Stimulated activated CD4-positive, alpha-beta T cell treated with anti-CD3 and anti-CD28 coated beads, Interleukin-15, amount 100 ng/mL, for 24 hours (primary cell): Measurements from ENCODE around the gene TCAIM.
"Not testable (repeated sequence)": the region's sequence is repeated elsewhere in the genome, so short reads cannot be mapped to it uniquely, and the experiment has no call there.

Source experiments
- DNase-seq: peaks from one replicate; pipeline ENCODE4 v3.0.0-alpha.2; 2020

TCAIM gene

GRCh38 chr3:44346590-44346989 is 8.0 kb downstream of the TCAIM start:
- DNase-seq = not testable (repeated sequence)

- no peak for DNase-seq
These were observed 10.4 kb downstream of the TCAIM start for GRCh38 chr3:44348993-44349392.

- no peak for DNase-seq
These were observed 14.9 kb downstream of the TCAIM start for GRCh38 chr3:44353355-44353924.

GRCh38 chr3:44355362-44356033 is 16.9 kb downstream of the TCAIM start:
- DNase-seq = no peak

GRCh38 chr3:44359146-44359751 is 20.7 kb downstream of the TCAIM start:
- DNase-seq = no peak

GRCh38 chr3:44363591-44363990 is 25.0 kb downstream of the TCAIM start:
- no peak for DNase-seq

GRCh38 chr3:44365952-44366351 is 27.4 kb downstream of the TCAIM start:
- no peak for DNase-seq

- no peak for DNase-seq
These were observed 36.9 kb downstream of the TCAIM start for GRCh38 chr3:44375450-44375849.

- DNase-seq = no peak
These were observed 48.8 kb downstream of the TCAIM start for GRCh38 chr3:44387404-44387803.

GRCh38 chr3:44392489-44392888 is 53.9 kb downstream of the TCAIM start:
- no peak for DNase-seq

- DNase-seq = no peak
These were observed 57.1 kb downstream of the TCAIM start for GRCh38 chr3:44395714-44396113.

GRCh38 chr3:44396200-44397171 is 57.9 kb downstream of the TCAIM start:
- no peak for DNase-seq

GRCh38 chr3:44398271-44398670 is 59.7 kb downstream of the TCAIM start:
- DNase-seq = not testable (repeated sequence)

- no peak for DNase-seq
These were observed 60.3 kb downstream of the TCAIM start for GRCh38 chr3:44398853-44399252.

- DNase-seq = no peak
These were observed 62.2 kb downstream of the TCAIM start for GRCh38 chr3:44400771-44401170.

GRCh38 chr3:44402548-44402947 is 64.0 kb downstream of the TCAIM start:
- no peak for DNase-seq

GRCh38 chr3:44409640-44410410 is 71.3 kb downstream of the TCAIM start:
- no peak for DNase-seq

- no peak for DNase-seq
These were observed 72.6 kb downstream of the TCAIM start for GRCh38 chr3:44411031-44411645.

GRCh38 chr3:44412365-44412764 is 73.8 kb downstream of the TCAIM start:
- DNase-seq = no peak

- no peak for DNase-seq
These were observed 76.0 kb downstream of the TCAIM start for GRCh38 chr3:44414517-44415090.

GRCh38 chr3:44415421-44415820 is 76.9 kb downstream of the TCAIM start:
- DNase-seq = no peak
